ENCODE results near the gene TMEM269.

TMEM269 gene

GRCh38 chr1:42848823-42849537 lies 64.2 kb downstream of the TMEM269 start:
- no peak for DNase-seq (ENCODE audit: low read depth)

- no peak for DNase-seq (ENCODE audit: low read depth)
Observed at GRCh38 chr1:42849944-42850343, 65.2 kb downstream of the TMEM269 start.
